T-helper 2 cell treated with Interferon-gamma antibody and Interleukin-4, amounts not matched to agents 5 μg/mL and 100 μg/mL, for 36 hours (primary cell): Measurements from ENCODE around the gene ZNF674.
"Not testable (repeated sequence)": the region's sequence is repeated elsewhere in the genome, so short reads cannot be mapped to it uniquely, and the experiment has no call there.

ENCODE experiments used
- DNase-seq: peaks from one replicate; pipeline ENCODE4 v3.0.0; 2021; ENCODE audit warnings: low spot score
- H3K27ac Mint-ChIP-seq: one replicate; pipeline ENCODE4 v1.8.0; 2021; ENCODE audit warnings: mild to moderate bottlenecking, mixed read lengths
- H3K27me3 Mint-ChIP-seq: one replicate; pipeline ENCODE4 v1.8.0; 2021; ENCODE audit warnings: low read depth, mixed read lengths
- H3K36me3 Mint-ChIP-seq: one replicate; pipeline ENCODE4 v1.8.0; 2021; ENCODE audit warnings: low read depth, mixed read lengths
- H3K4me1 Mint-ChIP-seq: one replicate; pipeline ENCODE4 v1.8.0; 2021; ENCODE audit warnings: low read depth, mixed read lengths
- H3K4me3 Mint-ChIP-seq: one replicate; pipeline ENCODE4 v1.8.0; 2022; ENCODE audit warnings: mild to moderate bottlenecking, moderate library complexity, mixed read lengths
- H3K9me3 Mint-ChIP-seq: one replicate; pipeline ENCODE4 v1.8.0; 2021; ENCODE audit warnings: mixed read lengths

The ZNF674 gene

DNA sequence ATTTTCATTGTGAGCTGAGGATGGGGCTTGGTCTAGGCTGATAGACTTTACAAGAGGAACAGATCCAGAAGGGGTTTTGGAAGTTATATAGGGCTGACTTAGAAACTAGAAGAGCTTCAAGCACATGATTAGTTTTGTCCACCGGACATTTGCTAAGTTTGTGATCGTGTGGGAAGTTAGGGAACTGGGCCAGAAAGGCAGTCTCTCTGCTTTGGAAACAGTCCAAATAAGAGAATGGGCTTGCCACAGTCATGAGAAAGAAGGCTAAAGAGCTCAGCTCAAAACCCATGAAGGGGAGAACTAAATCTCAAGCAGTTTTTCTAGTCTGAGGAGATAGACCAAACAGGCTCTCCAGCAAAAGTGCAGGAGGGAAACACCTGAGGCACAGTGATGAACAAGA lies 67.8 kb downstream of the ZNF674 start:
- H3K4me1 Mint-ChIP-seq, result no peaks in the 10 kb centered on the region
- peaks cover 22% of the 10 kb centered on the region for H3K9me3 Mint-ChIP-seq
- no peak for DNase-seq
- H3K27me3 Mint-ChIP-seq, result no peaks in the 10 kb centered on the region
- no peak overlapping the region for H3K4me3 Mint-ChIP-seq
- peaks cover 31% of the 10 kb centered on the region for H3K36me3 Mint-ChIP-seq
- no peak overlapping the region for H3K27ac Mint-ChIP-seq

DNA sequence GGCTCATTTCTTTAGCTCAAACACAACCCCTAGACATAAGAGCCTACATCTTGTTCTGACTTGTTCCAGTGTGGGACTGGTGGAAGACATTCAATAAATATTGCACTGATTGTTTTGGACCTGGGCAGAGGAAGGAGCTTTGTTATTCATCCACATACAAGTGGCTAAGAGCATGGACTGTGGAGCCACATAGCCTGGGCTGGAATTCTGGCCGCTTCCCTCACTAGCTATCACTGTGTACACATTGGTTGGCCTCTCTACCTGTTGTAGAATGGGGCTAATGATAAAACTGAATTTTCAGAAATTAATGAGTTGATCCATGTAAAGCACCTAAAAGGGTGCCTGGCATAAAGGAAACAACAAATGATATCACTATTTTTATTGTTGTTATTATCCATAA lies 80.0 kb downstream of the ZNF674 start:
- no peaks in the 10 kb centered on the region for H3K27me3 Mint-ChIP-seq
- no peak overlapping the region for H3K27ac Mint-ChIP-seq
- H3K36me3 Mint-ChIP-seq, result peaks cover 63% of the 10 kb centered on the region
- H3K4me1 Mint-ChIP-seq, result peaks cover 13% of the 10 kb centered on the region
- peaks cover 16% of the 10 kb centered on the region for H3K9me3 Mint-ChIP-seq
- DNase-seq, result no peak
- no peak overlapping the region for H3K4me3 Mint-ChIP-seq

DNA sequence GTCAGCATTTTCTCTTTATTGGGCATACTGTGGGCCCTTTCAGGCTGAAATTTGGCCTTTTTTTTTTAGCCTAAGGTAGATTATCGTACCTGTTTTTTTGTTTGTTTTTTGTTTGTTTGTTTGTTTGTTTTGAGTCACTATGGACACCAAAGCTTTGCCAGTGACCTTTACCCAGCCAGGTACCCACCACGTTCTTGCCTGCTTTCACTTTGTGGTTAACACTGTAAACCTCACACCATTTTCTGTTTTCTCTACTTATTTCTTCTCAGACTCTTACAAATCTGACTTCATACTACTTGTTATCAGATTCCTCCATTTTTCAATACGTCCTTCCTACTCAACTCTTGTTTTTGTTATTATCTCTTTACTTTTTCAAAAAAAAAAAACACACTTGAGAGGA lies 81.5 kb downstream of the ZNF674 start:
- DNase-seq, result no peak
- Mint-ChIP-seq H3K9me3 (peaks cover 5% of the 10 kb centered on the region), H3K4me1 (peaks cover 13% of the 10 kb centered on the region), H3K36me3 (peaks cover 50% of the 10 kb centered on the region), H3K4me3 (no peak overlapping the region), H3K27ac (peak overlapping the region; percentile 6), H3K27me3 (no peaks in the 10 kb centered on the region)

DNA sequence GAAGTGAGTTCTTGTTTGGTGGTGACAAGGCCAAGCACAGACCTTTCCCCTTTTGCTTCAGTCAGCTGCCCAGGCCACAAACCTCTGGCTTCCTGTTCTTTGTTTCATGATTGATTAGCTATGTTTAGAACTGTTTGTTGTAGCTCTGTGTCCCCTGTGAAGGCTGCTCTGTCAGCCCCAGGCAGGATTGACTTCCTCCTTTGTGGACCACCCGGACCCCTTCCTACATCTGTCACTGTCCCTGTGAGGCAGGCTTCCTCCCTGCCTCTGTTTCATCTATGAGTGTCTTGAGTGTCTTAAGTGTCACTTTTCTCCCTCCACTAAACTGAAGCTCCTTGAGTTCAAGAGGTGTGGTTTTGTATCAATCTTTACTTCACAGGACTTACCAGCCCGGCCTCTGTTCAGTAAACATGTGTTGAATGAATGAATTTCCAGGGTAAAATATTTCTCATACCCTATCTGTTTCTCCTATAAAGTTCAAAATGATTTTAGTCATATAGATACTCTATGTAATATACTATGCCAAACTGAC lies 83.5 kb downstream of the ZNF674 start:
- Mint-ChIP-seq H3K9me3 (peaks cover under 1% of the 10 kb centered on the region), H3K4me3 (peak overlapping the region; percentile 57), H3K27ac (peak overlapping the region; percentile 86), H3K36me3 (peaks cover 46% of the 10 kb centered on the region), H3K27me3 (no peaks in the 10 kb centered on the region), H3K4me1 (peaks cover 15% of the 10 kb centered on the region)
- DNase-seq, result no peak

DNA sequence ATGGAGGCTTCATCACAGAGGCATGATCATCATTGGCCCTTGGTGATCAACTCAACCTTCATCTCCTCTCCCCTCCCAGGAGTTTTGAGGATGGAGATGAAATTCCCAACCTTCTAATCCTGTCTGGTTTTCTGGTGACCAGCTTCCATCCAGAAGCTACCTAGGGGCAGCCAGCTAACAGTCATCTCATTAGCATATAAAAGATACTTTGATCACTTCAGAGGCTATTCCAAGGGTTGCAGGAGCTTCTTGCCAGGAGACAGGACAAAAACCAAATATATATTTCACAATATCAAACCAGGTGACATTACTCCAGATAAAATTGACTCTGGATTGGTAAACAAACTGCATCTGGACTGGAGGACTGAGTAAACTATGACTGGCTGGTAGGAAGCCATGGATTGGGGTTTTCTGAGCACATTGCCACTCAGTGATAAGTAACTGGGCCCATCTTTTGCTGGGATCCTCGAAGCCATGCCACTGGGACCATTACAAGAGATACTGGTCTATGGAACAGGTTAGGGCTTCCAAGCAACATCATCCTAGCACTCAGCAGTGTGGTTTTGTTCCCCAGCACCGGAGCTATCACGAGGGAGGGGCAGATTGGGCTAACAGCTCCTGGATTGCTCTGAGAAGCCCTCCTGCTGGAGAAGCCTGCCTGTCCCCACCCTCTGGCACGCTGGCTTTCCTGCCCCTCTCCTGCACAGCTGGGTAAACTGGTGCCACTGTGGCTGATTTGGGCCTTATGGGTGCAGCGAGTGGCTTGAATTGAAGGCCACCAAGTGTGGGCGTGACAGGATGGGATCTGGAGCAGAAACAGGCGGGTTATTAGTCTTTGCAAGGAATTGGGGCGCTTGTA lies 84.2 kb downstream of the ZNF674 start:
- H3K27ac Mint-ChIP-seq, result peak overlapping the region; percentile 86
- DNase-seq, H3K27me3 Mint-ChIP-seq, H3K9me3 Mint-ChIP-seq: not testable (repeated sequence)
- peak overlapping the region; percentile 57 for H3K4me3 Mint-ChIP-seq
- H3K36me3 Mint-ChIP-seq, result peaks cover 43% of the 10 kb centered on the region
- peaks cover 17% of the 10 kb centered on the region for H3K4me1 Mint-ChIP-seq

DNA sequence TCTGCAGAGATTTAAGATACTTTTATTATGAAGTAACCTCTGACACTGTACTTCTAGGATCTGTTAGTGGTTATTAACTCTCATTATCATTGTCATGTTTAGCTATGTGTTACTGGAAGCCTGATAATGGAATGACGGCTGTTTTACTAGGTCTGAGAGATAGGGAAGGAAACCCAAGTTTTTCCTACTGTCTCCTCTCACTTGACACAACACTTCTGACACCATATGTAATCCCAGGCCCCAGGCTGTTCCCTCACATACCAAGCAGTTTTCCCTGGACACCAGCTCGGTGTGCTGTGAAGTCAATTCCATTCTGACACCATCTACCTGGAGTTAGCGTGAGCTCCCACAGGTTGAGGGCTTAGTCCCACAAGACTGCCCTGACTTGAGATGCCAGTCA lies 85.6 kb downstream of the ZNF674 start:
- Mint-ChIP-seq H3K4me1 (peaks cover 17% of the 10 kb centered on the region), H3K9me3 (no peaks in the 10 kb centered on the region), H3K36me3 (peaks cover 40% of the 10 kb centered on the region), H3K27me3 (no peaks in the 10 kb centered on the region), H3K4me3 (no peak overlapping the region), H3K27ac (no peak overlapping the region)
- DNase-seq, result no peak

DNA sequence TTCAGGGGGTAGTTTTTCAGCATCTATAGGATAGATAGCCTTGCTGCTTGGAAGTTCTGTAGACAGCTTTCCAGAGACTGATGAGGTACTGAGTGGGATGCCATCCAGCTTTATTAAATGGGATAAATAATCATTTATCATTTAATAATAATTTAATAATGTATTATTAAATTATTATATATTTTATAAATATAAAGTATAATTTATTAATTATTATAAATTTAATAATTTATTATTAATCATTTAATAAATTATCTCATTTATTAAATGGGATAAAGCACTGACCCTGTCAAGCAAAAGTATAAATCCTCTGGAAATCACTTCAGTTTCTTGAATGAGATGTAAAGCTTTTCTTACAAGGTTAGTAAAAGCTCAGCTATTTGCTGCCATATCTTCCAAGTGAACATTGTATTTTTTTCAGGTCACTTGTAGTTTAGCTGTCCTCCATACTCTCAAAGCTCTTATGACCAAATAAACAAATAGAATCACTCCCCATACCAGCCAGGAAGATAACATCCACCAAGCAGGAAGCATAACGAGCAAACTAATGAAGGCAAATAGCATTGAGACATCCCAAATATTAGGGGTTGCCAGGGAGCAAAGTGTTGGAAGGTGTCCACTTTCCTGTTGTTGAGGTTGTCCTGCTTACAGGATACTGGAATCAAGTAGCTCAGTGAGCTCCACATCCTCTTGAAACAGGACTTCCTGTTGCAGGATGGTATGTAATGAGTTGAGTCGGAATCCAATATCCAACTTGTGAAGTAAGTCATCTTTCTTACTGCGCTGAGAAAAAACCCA lies 88.9 kb downstream of the ZNF674 start:
- Mint-ChIP-seq H3K27me3 (no peaks in the 10 kb centered on the region), H3K4me1 (peaks cover 8% of the 10 kb centered on the region), H3K27ac (no peak overlapping the region), H3K4me3 (no peak overlapping the region), H3K9me3 (no peaks in the 10 kb centered on the region), H3K36me3 (peaks cover 41% of the 10 kb centered on the region)
- no peak for DNase-seq
